GM12878 (cell line): ENCODE results near the gene PGM2L1. TPM values are rescaled to one million over a fixed set of nuclear protein-coding genes. Genes with fewer than 3 reads are reported as not detected.
A peak's percentile ranks its signal among the peaks of the same experiment; 100 is the strongest.

Experiments used
- ATF7 ChIP-seq: fragments of 450-650 bp; IDR thresholded peaks from 2 replicates; pipeline ENCODE4 v1.6.1; 2016; ENCODE audit warnings: low read depth, mild to moderate bottlenecking
- CEBPB ChIP-seq, 2 experiments: fragments of 150-350 bp in 1 of 2; IDR thresholded peaks; 2 replicates each; pipeline ENCODE4 v1.6.1; 2012 to 2014; ENCODE audit warnings: low read depth in 2 of 2, low read length in 2 of 2, borderline replicate concordance in 1 of 2, inconsistent platforms in 1 of 2
- CREB1 ChIP-seq: IDR thresholded peaks from 2 replicates; pipeline ENCODE4 v1.6.1; 2012; ENCODE audit warnings: low read depth, mild to moderate bottlenecking, inconsistent platforms
- HDAC6 ChIP-seq: fragments of 200-600 bp; sonication (generic); IDR thresholded peaks from one replicate; pipeline ENCODE4 v1.8.0; 2017; ENCODE audit warnings: antibody characterized with exemption; ENCODE audit not compliant: unreplicated experiment
- IKZF1 ChIP-seq: fragments of 450-650 bp; conservative IDR thresholded peaks from 2 replicates; pipeline ENCODE4 v1.6.1; 2017; ENCODE audit warnings: antibody characterized with exemption, mild to moderate bottlenecking
- JUND ChIP-seq: IDR thresholded peaks from 2 replicates; pipeline ENCODE4 v1.6.1; 2012; ENCODE audit warnings: low read depth, mild to moderate bottlenecking, low read length, improper control_type of control experiment, moderate library complexity
- KAT2A ChIP-seq: conservative IDR thresholded peaks from 2 replicates; pipeline ENCODE4 v1.6.1; 2011; ENCODE audit warnings: low read depth, low read length; ENCODE audit not compliant: control insufficient read depth
- KDM1A ChIP-seq: fragments of 200-600 bp; sonication (generic); IDR thresholded peaks from 2 replicates; pipeline ENCODE4 v1.6.1; 2016; ENCODE audit warnings: borderline replicate concordance
- MYC ChIP-seq: IDR thresholded peaks from 2 replicates; pipeline ENCODE4 v1.6.1; 2011; ENCODE audit warnings: mild to moderate bottlenecking, low read length, moderate library complexity, inconsistent platforms; ENCODE audit not compliant: insufficient read depth, insufficient replicate concordance, insufficient read length, severe bottlenecking
- NBN ChIP-seq: fragments of 450-650 bp; IDR thresholded peaks from 2 replicates; pipeline ENCODE4 v1.6.1; 2016
- NR2C1 ChIP-seq: fragments of 450-650 bp; IDR thresholded peaks from 2 replicates; pipeline ENCODE4 v1.6.1; 2017; ENCODE audit warnings: antibody characterized with exemption, mild to moderate bottlenecking, moderate library complexity
- PBX3 ChIP-seq: IDR thresholded peaks from 2 replicates; pipeline ENCODE4 v1.6.1; 2011; ENCODE audit warnings: mild to moderate bottlenecking, low read depth, low read length, moderate library complexity; ENCODE audit not compliant: insufficient replicate concordance
- RAD21 ChIP-seq: IDR thresholded peaks from 2 replicates; pipeline ENCODE4 v1.6.1; 2011; ENCODE audit warnings: mild to moderate bottlenecking, low read depth, low read length, moderate library complexity; ENCODE audit not compliant: insufficient read depth
- SIN3A ChIP-seq: IDR thresholded peaks from 2 replicates; pipeline ENCODE4 v1.6.1; 2012; ENCODE audit warnings: low read depth, low read length, improper control_type of control experiment
- TCF12 ChIP-seq: IDR thresholded peaks from 2 replicates; pipeline ENCODE4 v1.6.1; 2011; ENCODE audit warnings: low read depth, mild to moderate bottlenecking, low read length
- ZNF274 ChIP-seq: IDR thresholded peaks from one replicate; pipeline ENCODE4 v1.8.0; 2011; ENCODE audit not compliant: insufficient read length, insufficient read depth
- ZNF384 ChIP-seq: IDR thresholded peaks from 2 replicates; pipeline ENCODE4 v1.6.1; 2012; ENCODE audit warnings: low read depth, mild to moderate bottlenecking, low read length, improper control_type of control experiment, borderline replicate concordance
- polyA plus RNA-seq, 11 experiments: library from polyadenylated mRNA; depleted of rRNA in 4 of 11; unstranded in 6 of 11; stranded (reverse) in 5 of 11; fragments of >200 nt; fragmentation: Nextera tagmentation in 4 of 11; fragmentation: Illumina TruSeq in 1 of 11; extraction: Ambion mirVana in 4 of 11; extraction: Trizol in 1 of 11; gene quantifications; 1 replicate in 1 of 11; 2 replicates in 10 of 11; pipeline versions ENCODE4 v1.2.1 to v1.2.3, GENCODE V29; 2011 to 2016; ENCODE audit warnings: inconsistent platforms in 2 of 11, missing spikeins in 2 of 11, low read depth in 1 of 11
- total RNA-seq, 4 experiments: library from RNA; depleted of rRNA in 3 of 4; stranded (reverse); fragments of >200 nt in 3 of 4; fragmentation: Illumina TruSeq in 1 of 4; extraction: Trizol in 1 of 4; gene quantifications; 2 replicates each; pipeline versions ENCODE4 v1.2.1 to v1.2.3, GENCODE V29; 2013 to 2021
- TF ChIP-seq, protein P1 (sequence below): fragments of 450-650 bp; formaldehyde crosslinking; IDR thresholded peaks from 2 replicates; pipeline ENCODE4 v1.5.0; 2022; ENCODE audit warnings: mild to moderate bottlenecking, missing genetic modification characterization
- TF ChIP-seq, protein P2 (sequence below): IDR thresholded peaks from 2 replicates; pipeline ENCODE4 v1.6.1; 2012; ENCODE audit warnings: low read depth, low read length, improper control_type of control experiment
- TF ChIP-seq, protein P3 (sequence below): IDR thresholded peaks from 2 replicates; pipeline ENCODE4 v1.6.1; 2011; ENCODE audit warnings: low read depth, low read length, improper control_type of control experiment, borderline replicate concordance
- TF ChIP-seq, protein P4 (sequence below): IDR thresholded peaks from 2 replicates; pipeline ENCODE4 v1.6.1; 2012; ENCODE audit warnings: low read length, inconsistent platforms

The PGM2L1 gene
- total and polyA plus RNA-seq, 10 of the 15 experiments (the other 5 are each of a cell fraction or from before 2014, with no cell fraction given) = 0.04 to 0.20 (median 0.13) TPM; not detected in 1

DNA sequence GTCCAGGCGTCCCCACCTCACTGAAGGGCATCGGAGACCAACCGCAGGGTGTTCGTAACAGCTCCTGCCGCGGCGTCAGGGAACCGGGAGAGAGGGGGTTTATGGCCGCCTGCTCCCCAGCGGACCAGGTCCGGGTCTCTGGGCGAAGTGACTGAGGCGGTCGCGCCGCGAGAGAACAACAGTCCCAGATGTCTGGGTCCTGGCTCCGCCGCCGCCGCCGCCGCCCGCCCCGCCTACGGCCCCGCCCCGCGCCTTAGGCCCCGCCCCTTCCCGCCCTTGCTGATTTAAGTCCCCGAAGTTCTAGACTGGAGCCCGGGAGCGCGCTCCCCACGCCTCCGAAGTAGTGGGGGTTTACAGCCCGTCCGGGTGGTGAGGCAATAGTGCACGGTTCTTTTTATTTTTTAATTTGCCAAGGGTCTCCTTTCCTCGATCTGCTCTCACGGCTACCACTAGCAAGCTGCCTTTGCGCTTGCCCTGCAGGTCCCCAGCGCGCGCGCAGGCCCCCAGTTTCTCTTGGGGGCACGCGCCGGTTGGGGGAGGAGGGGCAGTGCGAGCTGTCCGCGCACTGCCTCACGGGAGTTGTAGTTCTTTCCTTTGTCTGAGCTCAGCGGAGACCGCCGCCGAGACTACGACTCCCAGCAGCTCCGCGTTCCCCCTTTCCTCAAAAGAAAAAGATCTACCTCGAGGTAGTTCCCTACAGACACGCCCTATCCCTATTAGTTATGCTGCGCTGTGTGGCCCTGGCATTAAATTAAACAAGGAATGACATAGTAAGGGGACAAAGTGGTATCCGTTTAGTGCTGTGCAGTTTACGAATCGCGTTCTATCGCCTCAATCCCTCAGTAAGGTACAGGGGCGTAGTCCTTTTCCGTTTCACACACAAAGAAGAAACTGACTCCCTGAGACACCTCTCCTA, at the start of gene PGM2L1 (continued):
- TF ChIP-seq, protein P1, sequence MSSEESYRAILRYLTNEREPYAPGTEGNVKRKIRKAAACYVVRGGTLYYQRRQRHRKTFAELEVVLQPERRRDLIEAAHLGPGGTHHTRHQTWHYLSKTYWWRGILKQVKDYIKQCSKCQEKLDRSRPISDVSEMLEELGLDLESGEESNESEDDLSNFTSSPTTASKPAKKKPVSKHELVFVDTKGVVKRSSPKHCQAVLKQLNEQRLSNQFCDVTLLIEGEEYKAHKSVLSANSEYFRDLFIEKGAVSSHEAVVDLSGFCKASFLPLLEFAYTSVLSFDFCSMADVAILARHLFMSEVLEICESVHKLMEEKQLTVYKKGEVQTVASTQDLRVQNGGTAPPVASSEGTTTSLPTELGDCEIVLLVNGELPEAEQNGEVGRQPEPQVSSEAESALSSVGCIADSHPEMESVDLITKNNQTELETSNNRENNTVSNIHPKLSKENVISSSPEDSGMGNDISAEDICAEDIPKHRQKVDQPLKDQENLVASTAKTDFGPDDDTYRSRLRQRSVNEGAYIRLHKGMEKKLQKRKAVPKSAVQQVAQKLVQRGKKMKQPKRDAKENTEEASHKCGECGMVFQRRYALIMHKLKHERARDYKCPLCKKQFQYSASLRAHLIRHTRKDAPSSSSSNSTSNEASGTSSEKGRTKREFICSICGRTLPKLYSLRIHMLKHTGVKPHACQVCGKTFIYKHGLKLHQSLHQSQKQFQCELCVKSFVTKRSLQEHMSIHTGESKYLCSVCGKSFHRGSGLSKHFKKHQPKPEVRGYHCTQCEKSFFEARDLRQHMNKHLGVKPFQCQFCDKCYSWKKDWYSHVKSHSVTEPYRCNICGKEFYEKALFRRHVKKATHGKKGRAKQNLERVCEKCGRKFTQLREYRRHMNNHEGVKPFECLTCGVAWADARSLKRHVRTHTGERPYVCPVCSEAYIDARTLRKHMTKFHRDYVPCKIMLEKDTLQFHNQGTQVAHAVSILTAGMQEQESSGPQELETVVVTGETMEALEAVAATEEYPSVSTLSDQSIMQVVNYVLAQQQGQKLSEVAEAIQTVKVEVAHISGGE (CRISPR knock-in tag) = no peak
- no peak for TF ChIP-seq HDAC6
- TF ChIP-seq ZNF384 = 0 out of 2 replicates have a peak, but pooled peaks have one; percentile 13
- peak; percentile 94 for TF ChIP-seq IKZF1
- no peak for TF ChIP-seq JUND
- no peak for TF ChIP-seq MYC
- peak; percentile 69 for TF ChIP-seq ATF7
- TF ChIP-seq KAT2A = no peak
- peak; percentile 48; the same call in 1 of the 2 replicates for TF ChIP-seq SIN3A
- TF ChIP-seq KDM1A = no peak
- TF ChIP-seq, protein P2, sequence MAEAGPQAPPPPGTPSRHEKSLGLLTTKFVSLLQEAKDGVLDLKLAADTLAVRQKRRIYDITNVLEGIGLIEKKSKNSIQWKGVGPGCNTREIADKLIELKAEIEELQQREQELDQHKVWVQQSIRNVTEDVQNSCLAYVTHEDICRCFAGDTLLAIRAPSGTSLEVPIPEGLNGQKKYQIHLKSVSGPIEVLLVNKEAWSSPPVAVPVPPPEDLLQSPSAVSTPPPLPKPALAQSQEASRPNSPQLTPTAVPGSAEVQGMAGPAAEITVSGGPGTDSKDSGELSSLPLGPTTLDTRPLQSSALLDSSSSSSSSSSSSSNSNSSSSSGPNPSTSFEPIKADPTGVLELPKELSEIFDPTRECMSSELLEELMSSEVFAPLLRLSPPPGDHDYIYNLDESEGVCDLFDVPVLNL = no peak
- TF ChIP-seq CEBPB (IDR thresholded peaks at IDR 0.05; ENCODE audit: borderline replicate concordance in 1 of 2, low read depth in 2 of 2, low read length in 2 of 2) = no peak
- peak; percentile 66 for TF ChIP-seq NBN
- no peak for TF ChIP-seq ZNF274
- peak; percentile 78 for TF ChIP-seq NR2C1
- TF ChIP-seq, protein P3, sequence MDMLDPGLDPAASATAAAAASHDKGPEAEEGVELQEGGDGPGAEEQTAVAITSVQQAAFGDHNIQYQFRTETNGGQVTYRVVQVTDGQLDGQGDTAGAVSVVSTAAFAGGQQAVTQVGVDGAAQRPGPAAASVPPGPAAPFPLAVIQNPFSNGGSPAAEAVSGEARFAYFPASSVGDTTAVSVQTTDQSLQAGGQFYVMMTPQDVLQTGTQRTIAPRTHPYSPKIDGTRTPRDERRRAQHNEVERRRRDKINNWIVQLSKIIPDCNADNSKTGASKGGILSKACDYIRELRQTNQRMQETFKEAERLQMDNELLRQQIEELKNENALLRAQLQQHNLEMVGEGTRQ = no peak
- TF ChIP-seq RAD21 = no peak
- TF ChIP-seq, protein P4, sequence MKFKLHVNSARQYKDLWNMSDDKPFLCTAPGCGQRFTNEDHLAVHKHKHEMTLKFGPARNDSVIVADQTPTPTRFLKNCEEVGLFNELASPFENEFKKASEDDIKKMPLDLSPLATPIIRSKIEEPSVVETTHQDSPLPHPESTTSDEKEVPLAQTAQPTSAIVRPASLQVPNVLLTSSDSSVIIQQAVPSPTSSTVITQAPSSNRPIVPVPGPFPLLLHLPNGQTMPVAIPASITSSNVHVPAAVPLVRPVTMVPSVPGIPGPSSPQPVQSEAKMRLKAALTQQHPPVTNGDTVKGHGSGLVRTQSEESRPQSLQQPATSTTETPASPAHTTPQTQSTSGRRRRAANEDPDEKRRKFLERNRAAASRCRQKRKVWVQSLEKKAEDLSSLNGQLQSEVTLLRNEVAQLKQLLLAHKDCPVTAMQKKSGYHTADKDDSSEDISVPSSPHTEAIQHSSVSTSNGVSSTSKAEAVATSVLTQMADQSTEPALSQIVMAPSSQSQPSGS = no peak
- no peak for TF ChIP-seq PBX3
- no peak for TF ChIP-seq TCF12
- peak; percentile 84 for TF ChIP-seq CREB1
